ENCODE results near the gene SPC24. TPM values are rescaled to one million over a fixed set of nuclear protein-coding genes. Genes with fewer than 3 reads are reported as not detected.
"Not testable (repeated sequence)": the region's sequence is repeated elsewhere in the genome, so short reads cannot be mapped to it uniquely, and the experiment has no call there.

SPC24 gene
- polyA plus RNA-seq, 4 donors: 11.6 to 21.9 (median 21.0) TPM

DNA sequence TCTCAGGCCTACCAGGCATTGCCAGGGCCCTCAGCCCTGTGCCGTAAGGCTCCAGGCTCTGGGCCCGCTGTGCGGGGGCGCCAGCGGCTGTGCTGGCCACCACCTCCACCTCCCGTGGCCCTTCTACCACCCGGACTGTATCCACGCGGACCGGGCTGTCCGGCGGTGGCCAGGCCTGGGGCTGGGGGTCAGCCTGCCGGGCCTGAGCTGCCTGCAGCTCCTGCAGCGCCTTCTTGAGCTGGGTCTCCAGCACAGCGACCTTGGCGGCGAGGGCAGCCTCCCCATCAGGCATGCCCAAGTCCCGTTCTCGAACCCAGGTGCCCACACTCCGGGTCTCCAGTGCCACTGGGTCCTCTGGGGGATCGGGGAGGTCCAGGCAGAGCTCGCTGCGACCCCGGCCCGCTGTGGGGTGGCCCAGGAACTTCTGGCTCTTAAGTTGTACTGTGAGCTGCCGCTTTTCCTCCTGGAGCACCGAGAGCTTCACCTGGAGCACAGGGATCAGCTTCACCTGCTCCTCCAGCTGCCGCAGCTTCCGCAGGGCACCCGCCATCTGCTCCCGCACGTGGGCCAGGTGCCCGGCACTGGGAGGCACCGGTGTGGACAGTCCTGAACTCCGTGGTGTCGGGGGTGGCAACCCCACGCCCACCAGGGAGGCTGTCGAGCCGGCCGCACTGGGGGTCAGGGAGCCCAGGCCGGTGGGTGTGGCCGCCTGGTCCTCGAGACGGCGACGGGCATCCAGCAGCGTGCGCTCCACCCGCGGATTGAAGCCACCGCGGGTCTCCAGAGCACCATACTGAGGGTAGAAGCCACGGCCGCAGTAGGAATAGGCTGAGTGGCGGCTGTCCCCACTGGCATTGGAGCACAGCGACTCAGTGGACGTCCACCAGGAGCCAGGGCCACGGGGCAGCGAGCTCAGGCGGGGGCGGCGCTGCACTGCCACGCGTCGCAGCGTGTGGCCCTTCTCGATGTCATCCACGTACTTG is 37.7 kb upstream of the SPC24 start:
- no peak for DNase-seq (ENCODE audit: low read depth in 4 of 4, low spot score in 2 of 4)

DNA sequence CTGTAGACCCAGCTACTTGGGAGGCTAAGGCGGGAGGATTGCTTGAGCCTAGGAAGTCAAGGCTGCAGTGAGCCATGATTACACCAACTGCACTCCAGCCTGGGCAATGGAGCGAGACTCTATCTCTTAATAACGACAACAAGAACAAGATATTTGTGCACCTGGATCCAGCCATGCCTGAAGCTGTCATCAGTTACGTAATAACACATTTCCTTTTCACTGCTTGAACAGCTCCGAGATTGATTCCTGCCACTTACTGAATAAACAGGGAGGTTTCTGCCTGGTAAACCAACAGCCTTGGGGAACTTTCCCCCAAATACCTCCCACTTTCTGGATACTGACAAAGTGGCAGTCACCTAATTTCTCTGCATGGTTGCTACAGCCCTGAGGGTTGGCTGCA is 36.4 kb upstream of the SPC24 start:
- no peak for DNase-seq (ENCODE audit: low read depth in 4 of 4, low spot score in 2 of 4)

DNA sequence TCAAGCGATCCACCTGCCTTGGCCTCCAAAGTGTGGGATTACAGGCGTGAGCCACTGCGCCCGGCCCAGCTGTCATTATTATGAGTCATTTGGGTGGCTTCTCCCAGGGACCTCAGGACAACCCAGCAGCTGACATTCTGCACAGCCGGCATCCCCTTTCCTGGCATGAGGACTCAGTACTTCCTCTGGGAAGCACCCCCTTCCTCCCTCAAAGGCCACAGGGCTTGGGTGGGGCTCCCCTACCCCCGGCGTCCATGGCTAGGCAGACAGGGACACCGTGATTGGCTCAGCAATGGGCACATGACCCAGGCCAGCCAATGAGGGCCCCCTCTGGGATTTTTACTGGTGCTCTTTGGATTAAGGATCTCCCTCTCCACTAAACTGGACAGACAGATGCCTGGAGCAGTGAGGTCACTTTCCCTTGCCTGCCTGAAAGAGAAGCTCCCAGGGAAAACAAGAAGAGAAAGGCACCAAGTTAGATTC is 35.7 kb upstream of the SPC24 start:
- DNase-seq (ENCODE audit: low read depth in 4 of 4, low spot score in 2 of 4): no peak

- no peak for DNase-seq (ENCODE audit: low read depth in 4 of 4, low spot score in 2 of 4)
Observed at GRCh38 chr19:11190501-11190900, 34.9 kb upstream of the SPC24 start.

DNA sequence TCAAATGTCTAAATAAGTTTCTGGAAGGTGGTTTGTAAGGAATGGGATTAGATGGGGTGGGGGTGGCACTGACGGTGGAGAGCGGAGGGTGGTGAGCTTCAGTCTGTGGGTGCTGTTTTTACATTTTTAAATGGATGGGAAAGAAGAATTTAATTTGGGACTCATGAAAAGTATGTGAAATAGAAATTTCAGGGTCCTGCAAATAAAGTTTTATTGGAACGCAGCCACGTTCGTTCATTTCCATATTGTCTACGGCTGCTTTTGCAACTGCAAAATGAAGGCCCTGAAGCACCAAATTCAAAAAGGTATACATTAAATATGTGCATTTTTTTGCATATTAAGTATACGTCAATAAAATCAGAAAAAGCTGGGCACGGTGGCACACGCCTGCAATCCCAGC is 31.9 kb upstream of the SPC24 start:
- no peak for DNase-seq (ENCODE audit: low read depth in 4 of 4, low spot score in 2 of 4)

DNA sequence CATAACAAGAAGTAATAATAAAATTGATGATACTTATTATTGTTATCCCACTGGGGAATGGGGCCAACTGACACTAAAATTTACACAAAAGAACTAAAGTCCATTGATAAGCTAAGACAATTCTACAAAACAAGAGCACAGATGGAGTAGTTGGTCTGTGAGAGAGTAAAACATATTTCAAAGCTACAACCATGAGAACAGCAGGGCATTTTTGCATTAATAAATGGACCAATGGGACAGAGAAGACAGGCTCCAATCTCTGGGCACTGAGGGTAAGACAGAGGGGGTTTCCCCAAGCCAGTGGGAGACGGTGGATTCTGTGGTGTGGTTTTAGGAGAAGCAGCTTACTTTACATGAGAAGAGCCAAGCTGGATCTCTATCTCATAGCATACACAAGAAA is 27.4 kb upstream of the SPC24 start:
- DNase-seq (ENCODE audit: low read depth in 4 of 4, low spot score in 2 of 4): no peak

DNA sequence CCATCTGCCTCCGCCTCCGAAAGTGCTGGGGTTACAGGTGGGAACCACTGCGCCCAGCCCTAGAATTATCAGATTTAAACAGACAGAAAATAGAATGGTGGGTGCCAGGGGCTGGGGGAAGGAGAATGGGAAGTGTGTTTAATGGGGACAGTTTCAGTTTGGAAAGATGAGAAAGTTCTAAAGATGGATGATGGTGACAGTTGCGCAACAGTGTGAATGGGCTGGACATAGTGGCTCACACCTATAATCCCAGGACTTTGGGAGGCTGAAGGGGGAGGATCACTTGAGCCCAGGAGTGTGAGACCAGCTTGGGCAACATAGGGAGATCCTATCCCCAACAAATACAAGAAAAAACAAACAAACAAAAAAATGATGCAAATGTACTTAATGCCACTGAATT is 25.9 kb upstream of the SPC24 start:
- DNase-seq (ENCODE audit: low read depth in 4 of 4, low spot score in 2 of 4): no peak

GRCh38 chr19:11180975-11181374 is 25.4 kb upstream of the SPC24 start:
- not testable (repeated sequence) for DNase-seq (ENCODE audit: low read depth in 4 of 4, low spot score in 2 of 4)

- no peak for DNase-seq (ENCODE audit: low read depth in 4 of 4, low spot score in 2 of 4)
Observed at GRCh38 chr19:11180346-11180745, 24.8 kb upstream of the SPC24 start.

DNA sequence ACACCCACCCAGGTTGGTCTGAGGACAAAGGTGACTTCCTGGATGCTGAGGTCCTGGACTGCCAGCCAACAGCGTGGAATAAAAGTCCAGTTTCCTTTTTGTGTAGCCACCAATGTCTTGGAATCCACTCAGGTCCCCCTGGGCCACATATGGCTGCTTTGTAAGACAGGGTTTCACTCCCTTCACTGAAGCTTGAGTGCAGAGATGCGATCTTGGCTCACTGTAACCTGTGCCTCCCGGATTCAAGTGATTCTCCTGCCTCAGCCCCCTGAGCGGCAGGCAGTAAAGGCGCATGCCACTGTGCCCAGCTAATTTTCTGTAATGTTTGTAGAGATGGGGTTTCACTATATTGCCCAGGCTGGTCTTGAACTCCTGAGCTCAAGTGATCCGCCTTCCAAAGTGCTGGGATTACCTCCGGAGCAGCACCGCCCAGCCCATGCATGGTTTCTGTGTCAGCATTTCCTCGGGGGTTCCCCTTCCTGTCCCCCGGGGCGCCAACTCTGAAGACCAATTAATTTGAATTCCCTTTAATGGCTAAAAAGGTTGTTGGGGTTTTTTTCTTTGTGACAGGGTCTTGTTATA is 24.2 kb upstream of the SPC24 start:
- no peak for DNase-seq (ENCODE audit: low read depth in 4 of 4, low spot score in 2 of 4)

DNA sequence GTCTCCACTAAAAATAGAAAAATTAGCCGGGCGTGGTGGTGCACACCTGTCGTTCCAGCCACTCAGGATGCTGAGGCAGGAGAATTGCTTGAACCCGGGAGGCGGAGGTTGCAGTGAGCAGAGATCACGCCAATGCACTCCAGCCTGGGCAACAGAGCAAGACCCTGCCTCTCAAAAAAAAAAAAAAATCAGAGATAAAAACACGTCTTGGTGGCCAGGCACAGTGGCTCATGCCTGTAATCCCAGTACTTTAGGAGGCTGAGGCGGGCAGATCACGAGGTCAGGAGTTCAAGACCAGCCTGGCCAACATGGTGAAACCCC is 23.5 kb upstream of the SPC24 start:
- not testable (repeated sequence) for DNase-seq (ENCODE audit: low read depth in 4 of 4, low spot score in 2 of 4)

- DNase-seq (ENCODE audit: low read depth in 4 of 4, low spot score in 2 of 4): no peak
Observed at GRCh38 chr19:11177592-11177991, 22.0 kb upstream of the SPC24 start.

DNA sequence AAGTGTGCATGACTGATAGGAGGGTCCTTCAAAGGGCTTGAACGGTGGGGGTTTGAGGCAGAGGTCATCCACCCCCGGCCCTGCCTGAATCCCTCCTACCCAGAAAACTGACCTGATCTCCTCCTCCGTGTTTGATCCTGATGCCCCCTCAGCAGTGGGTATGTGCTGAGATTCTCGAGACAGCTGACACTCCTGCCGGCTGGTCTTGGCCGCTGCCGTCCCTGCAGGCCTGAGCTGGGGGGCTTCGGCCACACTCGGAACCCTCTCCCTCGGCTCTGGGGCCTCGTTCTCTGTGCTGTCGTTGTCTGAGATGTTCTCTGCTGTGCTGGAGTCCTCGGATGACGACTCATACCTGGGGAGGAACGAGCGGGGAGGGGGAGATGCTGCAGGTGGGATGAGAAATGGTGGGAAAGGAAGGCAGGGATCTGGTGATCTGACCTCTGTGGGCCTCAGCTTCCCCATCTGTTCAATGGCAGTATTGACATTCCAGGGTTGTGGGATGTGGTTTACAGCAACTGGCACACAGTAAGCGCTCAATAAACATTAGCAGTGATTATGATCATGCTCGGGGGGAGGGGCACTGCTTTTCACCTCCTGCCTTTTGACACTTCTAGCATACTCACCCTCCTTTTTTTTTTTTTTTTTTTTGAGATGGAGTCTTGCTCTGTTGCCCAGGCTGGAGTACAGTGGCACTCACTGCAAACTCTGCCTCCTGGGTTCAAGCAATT is 21.0 kb upstream of the SPC24 start:
- no peak for DNase-seq (ENCODE audit: low read depth in 4 of 4, low spot score in 2 of 4)

- no peak for DNase-seq (ENCODE audit: low read depth in 4 of 4, low spot score in 2 of 4)
Observed at GRCh38 chr19:11175920-11176319, 20.3 kb upstream of the SPC24 start.

GRCh38 chr19:11174336-11174735 is 18.8 kb upstream of the SPC24 start:
- DNase-seq (ENCODE audit: low read depth in 4 of 4, low spot score in 2 of 4): no peak

DNA sequence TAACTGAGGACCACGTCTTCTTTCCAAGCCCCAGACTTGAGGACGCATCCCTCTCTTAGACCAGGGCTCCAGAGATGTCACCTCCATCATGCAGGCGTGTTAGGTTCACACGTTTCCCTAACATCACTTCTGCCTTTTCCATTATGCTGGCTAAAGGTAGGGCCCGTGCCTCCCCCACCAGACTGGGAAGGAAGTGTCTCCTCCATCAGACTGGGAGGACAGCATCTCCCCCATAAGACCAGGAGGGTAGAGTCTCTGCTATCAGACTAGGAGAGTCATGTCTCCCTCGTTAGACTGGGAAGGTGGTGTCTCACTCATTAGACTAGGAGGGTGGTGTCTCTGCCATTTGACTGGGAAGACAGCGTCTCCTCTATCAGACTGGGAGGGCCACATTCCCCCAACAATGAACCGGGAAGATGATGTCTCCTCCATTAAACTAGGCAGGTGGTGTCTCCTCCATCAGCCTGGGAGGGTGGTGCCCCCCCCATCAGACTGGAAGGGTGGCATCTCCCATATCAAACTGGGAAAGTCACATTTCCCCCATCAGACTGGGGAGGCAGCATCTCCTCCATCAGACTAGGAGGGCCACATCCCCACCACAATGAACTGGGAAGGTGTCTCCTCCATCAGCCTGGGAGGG is 18.1 kb upstream of the SPC24 start:
- DNase-seq (ENCODE audit: low read depth in 4 of 4, low spot score in 2 of 4): no peak

DNA sequence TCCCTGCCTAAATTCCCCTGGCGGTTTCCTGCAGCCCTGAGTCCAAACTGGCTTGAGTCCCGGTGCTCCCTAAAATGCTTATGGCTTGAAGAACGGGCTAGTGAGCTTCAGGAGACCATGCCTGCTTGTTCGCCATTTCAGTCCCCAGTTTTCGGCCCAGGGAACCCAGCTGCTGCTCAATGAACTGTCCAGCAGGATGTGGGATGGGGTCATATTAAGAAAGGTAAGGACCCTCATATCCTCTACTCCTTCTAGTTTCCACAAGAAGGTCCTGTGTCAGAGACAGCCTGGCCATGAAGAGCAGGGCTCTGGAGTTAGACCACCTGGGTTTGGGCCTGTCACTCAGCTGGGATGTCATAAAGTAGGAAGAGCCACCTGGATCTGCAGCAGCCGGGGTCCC is 17.0 kb upstream of the SPC24 start:
- no peak for DNase-seq (ENCODE audit: low read depth in 4 of 4, low spot score in 2 of 4)

DNA sequence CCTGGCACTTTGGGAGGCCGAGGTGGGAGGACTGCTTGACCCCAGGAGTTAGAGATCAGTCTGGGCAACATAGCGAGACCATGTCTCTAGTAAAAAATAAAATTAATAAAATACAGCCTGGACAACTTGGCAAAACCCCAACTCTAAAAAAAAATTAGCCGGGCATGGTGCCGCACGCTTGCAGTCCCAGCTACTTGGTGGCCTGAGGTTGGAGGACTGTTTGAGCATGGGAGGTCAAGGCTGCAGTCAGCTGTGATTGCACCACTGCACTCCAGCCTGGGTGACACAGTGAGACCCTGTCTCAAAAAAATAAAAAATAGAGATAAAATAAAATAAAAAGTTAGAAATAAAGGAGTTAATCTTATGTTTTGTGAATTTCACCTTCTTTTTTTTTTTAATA is 15.6 kb upstream of the SPC24 start:
- no peak for DNase-seq (ENCODE audit: low read depth in 4 of 4, low spot score in 2 of 4)

DNA sequence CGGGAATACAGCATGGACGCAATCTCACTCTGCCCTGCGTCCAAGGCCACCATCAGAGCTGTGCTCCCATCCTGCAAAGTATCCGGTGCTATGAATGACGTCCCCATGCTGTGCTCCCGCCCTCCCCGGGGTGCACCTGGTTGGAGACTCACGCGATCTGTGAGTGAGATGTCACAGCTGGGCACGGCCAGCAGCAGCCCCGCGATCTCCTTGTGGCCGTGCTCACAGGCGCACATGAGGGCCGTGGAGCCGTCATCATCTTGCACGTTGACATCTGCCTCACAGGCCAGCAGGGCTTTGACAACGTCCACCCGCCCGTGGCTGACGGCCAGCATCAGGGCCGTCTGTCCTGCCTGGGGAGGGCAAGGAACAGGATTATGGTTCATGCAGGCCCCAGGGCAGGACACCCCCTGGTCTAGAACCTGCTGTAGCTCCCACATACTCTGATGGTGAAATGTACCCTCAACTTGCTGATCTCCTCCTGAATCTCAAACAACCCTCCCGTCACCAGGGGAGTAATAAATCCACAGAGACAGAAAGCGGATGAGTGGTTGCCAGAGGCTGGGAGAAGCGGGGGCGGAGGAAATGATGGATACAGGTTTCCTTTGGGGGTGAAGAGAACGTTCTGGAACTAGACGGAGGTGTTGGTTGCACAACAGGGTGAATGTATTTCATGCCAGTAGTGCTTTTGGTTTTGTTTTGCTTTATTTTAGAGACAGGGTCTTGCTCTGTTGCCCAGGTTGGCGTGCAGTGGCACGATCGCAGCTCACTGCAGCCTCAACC is 14.5 kb upstream of the SPC24 start:
- DNase-seq (ENCODE audit: low read depth in 4 of 4, low spot score in 2 of 4): no peak

DNA sequence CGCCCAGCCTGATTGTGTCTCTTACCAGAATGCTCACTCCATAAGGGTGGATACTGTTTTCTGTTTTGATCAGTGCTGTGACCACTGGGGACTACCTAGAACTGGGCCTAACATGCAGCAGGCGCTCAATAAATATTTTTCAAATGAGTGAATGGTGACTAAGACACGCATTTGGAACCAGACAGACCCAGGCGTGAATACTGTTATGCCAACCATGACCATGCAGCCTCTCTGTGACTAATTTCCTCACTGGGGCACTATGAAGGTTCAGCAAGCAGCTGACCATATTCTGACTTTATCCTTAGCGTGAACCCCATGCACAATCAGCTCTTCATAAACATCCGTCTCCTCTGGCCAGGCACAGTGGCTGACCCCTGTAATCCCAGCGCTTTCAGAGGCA is 13.0 kb upstream of the SPC24 start:
- no peak for DNase-seq (ENCODE audit: low read depth in 4 of 4, low spot score in 2 of 4)
